ENCODE results near the gene TLR8.

GRCh38 chrX:12946406-12946805 lies 40.0 kb downstream of the TLR8 start:
- TF ChIP-seq CTCF (IDR thresholded peaks at IDR 0.05) (no peak), ZNF281 (CRISPR knock-in tag; IDR thresholded peaks at IDR 0.05) (no peak), NR2C2 (CRISPR knock-in tag; IDR thresholded peaks at IDR 0.05) (no peak), GTF2I (CRISPR knock-in tag; conservative IDR thresholded peaks at IDR 0.05) (no peak), TP53 (CRISPR knock-in tag; IDR thresholded peaks at IDR 0.05) (no peak), MYBL2 (CRISPR knock-in tag; IDR thresholded peaks at IDR 0.05) (no peak), NFYB (CRISPR knock-in tag; conservative IDR thresholded peaks at IDR 0.05; ENCODE audit: low read depth) (no peak), SMAD3 (CRISPR knock-in tag; IDR thresholded peaks at IDR 0.05; ENCODE audit: borderline replicate concordance) (no peak), ZNF121 (CRISPR knock-in tag; IDR thresholded peaks at IDR 0.05) (no peak), ZNF232 (CRISPR knock-in tag; IDR thresholded peaks at IDR 0.05) (no peak), ATF3 (CRISPR knock-in tag; conservative IDR thresholded peaks at IDR 0.05) (no peak), TEAD4 (CRISPR knock-in tag; IDR thresholded peaks at IDR 0.05) (no peak), FOXP1 (CRISPR knock-in tag; IDR thresholded peaks at IDR 0.05; ENCODE audit: borderline replicate concordance) (no peak), CREM (CRISPR knock-in tag; IDR thresholded peaks at IDR 0.05) (no peak)

All from WTC11 (cell line).